ENCODE measurements around the gene ADGRL1.

DNA sequence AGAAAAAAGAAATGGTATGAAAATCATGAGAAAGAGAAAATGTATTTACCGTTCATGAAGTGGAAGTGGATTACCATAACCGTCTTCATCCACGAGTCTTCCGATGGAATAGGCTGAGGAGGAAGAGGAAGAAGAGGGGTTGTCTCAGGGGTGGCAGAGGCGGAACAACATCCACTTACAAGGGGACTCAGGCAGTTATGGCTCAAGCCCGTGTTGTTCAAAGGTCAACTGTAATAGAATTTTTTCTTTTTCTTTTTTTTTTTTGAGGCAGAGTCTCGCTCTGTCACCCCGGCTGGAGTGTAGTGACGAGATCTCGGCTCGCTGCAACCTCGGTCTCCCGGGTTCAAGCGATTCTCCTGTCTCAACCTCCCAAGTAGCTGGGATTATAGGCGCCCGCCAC lies 16.9 kb upstream of the ADGRL1 start:
- TF ChIP-seq EZH2 (IDR thresholded peaks at IDR 0.05; ENCODE audit: borderline replicate concordance, control insufficient read depth, low read depth, low read length) (no peak), POLR2A (IDR thresholded peaks at IDR 0.05; ENCODE audit: low read depth, low read length) (no peak), CREB1 (IDR thresholded peaks at IDR 0.05; ENCODE audit: low read depth) (no peak), MEF2A (IDR thresholded peaks at IDR 0.05; ENCODE audit: insufficient read depth, low read depth, low read length) (no peak), SP1 (IDR thresholded peaks at IDR 0.05; ENCODE audit: low read depth, low read length) (no peak), POLR2AphosphoS5 (IDR thresholded peaks at IDR 0.05; ENCODE audit: low read length) (no peak)
- TF ChIP-seq, protein P1, sequence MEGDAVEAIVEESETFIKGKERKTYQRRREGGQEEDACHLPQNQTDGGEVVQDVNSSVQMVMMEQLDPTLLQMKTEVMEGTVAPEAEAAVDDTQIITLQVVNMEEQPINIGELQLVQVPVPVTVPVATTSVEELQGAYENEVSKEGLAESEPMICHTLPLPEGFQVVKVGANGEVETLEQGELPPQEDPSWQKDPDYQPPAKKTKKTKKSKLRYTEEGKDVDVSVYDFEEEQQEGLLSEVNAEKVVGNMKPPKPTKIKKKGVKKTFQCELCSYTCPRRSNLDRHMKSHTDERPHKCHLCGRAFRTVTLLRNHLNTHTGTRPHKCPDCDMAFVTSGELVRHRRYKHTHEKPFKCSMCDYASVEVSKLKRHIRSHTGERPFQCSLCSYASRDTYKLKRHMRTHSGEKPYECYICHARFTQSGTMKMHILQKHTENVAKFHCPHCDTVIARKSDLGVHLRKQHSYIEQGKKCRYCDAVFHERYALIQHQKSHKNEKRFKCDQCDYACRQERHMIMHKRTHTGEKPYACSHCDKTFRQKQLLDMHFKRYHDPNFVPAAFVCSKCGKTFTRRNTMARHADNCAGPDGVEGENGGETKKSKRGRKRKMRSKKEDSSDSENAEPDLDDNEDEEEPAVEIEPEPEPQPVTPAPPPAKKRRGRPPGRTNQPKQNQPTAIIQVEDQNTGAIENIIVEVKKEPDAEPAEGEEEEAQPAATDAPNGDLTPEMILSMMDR (IDR thresholded peaks at IDR 0.05 in 2 of 3, conservative IDR thresholded peaks at IDR 0.05 in 1 of 3; ENCODE audit: control insufficient read depth in 2 of 3, extremely low read depth in 1 of 3, insufficient read depth in 1 of 3, low read depth in 3 of 3, low read length in 3 of 3): no peak

All from GM12878 (cell line).